Activated CD8-positive, alpha-beta memory T cell treated with anti-CD3 and anti-CD28 coated beads, Interleukin-2, amount 50 U/mL, for 24 hours (primary cell): ENCODE data around the gene NHSL2.
"Not testable (repeated sequence)": the region's sequence is repeated elsewhere in the genome, so short reads cannot be mapped to it uniquely, and the experiment has no call there.

Experiments used
- DNase-seq: peaks from one replicate; pipeline ENCODE4 v3.0.0-alpha.2; 2020; ENCODE audit errors: extremely low read depth

The NHSL2 gene

DNA sequence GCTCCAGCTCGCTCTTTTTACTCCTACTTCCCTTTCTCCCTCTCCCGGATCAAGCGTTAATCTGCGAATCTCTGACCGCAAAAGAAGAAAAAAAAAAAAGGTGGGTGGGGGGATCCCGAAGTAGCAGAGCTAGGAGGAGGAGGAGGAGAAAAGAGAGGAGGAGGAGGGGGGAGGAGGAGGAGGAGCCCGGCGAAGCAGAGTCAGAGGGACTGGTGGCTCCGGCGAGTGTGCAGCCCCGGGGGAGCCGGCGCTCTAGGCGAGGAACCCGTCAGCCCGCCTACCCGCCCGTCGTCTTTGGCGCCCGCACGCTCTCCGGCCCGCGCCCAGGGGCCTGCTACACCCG, at the start of gene NHSL2:
Gene NHSL2 (plus strand): TSS at position 203 of the 343 bp plus-strand sequence.
- no peak for DNase-seq

DNA sequence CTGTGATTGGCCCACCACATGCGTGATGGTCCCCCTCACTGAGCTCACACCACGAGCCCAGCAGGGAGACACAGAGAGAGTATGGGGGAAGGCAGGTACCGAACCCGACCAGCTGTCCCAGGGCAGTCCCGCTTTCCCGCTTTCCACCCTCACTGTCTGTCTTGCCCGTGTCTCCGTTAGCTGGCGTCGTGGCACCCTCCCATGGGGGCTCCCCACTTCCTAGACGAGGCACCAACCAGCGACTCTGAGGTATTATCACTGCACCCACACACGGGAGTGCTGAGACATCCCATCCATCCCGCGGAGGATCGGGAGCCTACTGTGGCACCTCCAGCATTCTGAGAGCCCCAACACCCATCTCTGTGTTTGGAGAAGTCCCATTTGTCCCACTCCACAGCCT, 43.0 kb upstream of the NHSL2 start:
- no peak for DNase-seq

DNA sequence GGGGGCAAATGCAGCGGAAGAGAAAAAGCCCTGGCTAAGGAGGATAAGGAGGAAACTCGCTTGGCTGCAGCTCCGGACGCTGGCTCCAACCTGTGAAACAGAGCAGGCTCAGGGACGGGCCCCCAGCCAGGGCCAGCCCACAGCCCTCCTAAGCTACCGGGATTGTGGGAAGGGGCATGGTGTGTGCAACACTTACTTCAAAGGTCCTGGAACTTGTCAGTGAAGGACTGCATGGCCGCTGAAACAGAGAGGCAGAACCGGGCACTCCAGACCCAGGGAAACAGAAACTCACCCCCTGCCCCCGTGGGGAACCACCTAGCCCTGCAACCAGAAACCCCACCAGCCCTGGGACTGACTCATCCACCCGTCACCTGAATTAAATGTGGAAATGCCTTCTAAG, 41.1 kb upstream of the NHSL2 start:
- not testable (repeated sequence) for DNase-seq

DNA sequence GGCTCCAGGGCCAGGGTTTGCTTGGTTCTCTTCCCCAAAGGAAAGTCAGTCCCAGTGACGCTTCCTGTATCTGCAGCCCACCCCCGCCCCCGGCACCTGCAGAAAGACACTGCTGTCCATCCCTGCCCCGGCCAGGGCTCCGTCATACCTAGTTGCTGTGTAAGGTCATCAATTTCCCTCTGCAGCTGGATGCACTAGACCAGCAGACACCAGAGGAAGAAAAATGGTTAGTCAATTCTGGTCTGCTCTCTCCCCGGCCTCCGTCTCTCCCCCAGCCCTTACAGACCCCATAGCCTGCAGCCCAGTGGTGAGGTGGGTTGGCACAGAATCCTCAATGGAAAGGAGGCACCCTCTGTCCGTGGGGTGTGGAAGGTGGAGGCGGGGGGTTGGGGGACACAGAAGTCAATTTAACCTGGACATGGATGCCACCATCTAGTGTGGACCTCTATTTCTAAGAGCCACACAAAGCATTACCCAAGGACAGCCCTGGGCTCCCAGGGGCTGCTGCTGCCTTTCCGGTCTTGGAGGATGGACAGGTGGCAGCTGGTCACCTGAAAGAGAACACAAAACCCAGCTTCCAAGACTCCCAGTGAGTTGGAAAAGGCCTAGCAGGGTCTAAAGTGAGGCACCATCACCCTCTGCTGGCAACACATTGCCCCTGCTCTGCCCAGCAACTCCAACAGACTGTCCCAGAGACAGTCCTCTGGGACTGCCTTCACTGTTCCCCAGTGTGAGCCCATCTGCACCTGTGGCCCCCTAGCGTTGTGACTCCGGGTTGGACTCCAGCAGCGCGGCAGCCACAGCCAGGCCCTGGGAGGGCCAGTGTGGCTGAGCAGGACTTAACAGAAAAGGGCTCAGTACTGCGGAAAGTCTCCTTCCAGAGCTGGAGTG, 40.2 kb upstream of the NHSL2 start:
- DNase-seq: no peak

DNA sequence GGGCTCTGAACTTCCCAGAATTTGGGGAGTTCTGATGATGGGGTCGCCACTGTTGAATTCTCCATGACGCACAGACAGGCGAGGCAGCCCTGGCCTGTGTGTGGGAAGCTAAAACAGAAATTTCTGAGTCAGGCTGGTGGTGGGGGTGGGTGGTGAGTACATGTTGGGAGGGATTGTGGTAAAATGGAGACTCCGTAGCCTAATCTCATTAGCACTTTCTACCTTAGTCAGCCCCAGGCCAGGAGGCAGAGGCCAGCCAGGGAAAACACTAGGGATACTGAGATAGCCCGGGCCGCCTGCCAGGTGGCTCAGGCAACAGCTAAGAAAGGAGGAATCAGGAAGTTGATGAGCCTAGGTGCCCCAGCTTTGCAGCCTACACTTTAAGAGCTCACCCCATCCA, 39.3 kb upstream of the NHSL2 start:
- DNase-seq: no peak

DNA sequence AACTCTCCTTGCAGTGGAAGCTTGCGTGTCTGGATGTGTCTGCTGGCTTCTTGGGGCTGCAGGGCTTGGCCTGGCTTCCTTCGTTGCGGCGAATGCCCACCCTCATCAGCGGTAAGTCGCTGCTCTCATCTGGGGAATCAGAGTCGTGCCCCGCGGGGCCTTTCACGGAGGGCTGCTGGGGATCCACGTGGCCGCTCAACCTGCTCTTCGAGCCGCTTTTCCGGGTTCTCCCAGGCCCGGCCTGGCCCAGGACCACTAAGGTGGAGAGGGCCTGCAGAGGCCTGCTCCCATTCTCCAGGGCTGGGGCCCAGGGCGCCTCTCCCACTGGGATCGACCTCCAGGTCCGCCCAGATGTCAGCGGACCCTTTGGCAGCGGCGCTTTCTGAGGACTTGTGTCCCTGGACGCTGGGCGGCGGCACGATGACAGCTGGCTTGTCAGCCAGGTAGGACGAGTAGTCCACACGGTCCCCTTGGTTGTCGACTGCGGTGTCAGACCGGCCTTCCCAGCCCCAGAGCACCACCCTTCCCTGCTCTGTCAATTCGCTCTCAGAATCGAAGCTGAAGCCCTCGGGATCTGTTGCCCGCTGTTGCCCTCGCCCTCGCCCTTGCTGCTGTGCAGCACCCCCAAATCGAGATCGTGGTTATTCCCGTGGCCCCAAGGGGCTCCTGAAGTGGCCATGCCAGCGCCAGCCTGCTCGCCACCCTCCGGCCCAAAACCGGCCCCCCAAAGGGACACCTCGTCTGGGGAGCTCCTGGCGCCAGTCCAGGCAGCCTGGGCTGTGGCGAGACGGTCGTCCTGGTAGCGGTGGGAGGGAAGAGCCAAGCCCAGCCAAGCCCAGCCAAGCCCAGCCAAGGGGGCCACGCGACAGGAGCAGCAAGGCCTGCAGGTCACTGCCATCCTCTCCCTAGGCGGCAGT, 37.8 kb upstream of the NHSL2 start:
- no peak for DNase-seq

DNA sequence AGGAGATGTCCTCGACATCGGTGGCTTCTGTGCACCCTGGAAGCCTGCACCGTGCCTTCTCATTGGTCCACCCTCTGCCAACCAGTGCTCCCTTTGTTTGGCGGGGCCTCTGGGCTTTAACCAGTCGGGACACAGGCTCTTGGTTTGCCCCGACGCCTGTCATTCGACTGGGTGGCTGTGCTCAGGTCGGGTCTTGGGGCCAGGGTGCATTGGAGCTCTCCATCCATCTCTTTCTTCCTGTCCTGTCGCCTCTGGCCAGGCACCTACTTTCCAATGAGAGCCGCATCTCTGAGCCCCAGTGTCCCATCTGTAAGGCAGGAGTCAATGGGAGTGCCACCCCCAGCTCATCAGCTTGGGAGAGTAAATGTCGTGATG, 37.2 kb upstream of the NHSL2 start:
- DNase-seq: no peak

DNA sequence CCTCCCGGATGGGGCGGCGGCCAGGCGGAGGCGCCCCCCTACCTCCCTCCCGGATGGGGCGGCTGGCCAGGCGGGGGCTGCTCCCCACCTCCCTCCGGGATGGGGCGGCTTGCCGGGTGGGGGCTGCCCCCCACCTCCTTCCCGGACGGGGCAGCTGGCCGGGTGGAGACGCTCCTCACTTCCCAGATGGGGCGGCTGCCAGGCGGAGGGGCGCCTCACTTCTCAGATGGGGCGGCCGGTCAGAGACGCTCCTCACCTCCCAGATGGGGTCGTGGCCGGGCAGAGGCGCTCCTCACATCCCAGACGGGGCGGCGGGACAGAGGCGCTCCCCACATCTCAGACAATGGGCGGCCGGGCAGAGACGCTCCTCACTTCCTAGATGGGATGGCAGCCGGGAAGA, 33.8 kb upstream of the NHSL2 start:
- not testable (repeated sequence) for DNase-seq

DNA sequence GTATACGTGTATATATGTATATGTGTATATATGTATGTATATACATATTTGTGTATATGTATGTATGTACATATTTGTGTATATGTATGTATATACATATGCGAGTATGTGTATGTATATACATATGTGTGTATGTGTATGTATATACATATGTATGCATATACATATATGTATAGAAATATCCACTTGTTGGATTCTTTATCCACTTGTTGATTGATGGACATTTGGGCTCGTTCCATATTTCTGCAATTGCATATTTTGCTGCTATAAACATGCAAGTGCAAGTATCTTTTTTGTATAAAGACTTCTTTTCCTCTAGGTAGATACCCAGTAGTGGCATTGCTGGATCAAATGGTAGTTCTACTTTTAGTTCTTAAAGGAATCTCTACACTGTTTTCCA, 25.5 kb upstream of the NHSL2 start:
- DNase-seq: no peak

DNA sequence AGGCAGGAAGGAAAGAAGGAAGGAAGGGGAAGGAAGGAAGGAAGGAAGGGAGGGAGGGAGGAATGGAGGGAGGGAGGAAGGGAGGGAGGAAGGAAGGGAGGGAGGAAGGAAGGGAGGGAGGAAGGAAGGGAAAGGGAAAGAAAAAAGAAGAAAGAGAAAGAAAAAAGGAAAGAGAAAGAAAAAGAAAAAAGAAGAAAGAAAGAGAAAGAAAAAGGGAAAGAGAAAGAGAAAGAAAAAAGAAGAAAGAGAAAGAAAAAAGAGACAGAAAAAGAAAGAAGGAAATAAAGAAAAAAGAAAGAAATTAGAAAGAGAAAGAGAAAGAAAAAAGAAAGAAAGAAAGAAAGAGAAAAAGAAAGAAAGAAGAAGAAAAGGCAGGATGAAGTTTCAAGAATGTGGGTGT, 15.0 kb upstream of the NHSL2 start:
- no peak for DNase-seq

DNA sequence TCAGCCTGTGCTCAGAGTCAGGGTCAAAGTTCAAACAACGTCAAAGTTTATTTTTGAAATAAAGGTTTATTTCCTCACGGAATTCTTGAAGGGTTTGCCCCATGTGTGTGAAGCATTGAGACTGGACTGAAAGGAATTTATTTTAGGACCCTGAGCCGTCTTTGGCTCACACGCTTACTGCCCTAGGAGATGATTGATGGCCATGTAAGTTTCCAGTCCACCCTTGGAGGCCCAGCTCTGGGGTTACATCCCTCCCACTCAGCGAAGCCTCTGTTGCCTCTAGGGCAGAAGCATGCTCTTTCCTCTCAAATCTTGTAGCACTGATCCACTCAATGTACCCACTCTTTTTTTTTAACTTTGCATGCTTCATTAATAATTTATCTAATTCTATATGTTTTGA, 4.5 kb upstream of the NHSL2 start:
- no peak for DNase-seq

DNA sequence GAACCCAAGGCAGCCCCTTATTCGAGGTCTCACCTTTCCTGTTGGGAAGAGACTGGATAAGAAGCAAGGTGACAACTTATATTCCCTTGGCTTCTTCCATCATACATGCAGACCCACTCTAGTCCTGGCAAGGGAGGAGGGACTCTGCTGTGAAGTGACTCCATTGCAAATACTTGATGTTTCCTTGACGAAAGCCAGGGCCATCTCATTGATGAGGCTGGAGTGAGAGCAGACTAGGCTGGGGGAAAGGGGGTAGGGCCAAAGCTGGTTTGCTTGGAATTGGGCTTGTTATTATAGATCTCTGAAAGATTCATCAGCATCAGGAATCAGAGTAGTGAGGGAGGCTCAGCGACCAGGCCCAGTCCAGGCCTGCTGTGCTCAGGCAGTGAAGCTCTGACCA, 2.3 kb upstream of the NHSL2 start:
- DNase-seq: no peak

DNA sequence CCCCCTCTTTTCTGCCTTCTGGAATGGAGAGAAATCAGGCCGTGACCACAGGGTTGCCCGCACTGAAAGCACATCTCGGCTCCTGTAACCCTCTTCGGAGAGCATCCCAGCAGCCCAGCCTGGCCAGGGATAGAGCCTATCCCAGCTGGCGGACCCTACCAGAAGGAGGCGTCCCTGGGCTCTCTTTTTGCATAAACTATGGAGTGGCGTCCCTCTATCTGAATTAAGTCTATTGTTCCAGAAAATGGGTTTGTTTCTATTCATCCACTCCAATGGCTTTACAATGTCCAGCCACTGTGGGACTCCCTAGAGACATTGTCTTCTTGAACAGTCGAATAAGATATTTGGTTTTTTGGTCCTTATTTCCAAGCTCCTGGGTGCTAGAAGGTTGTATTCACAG, 689 bp upstream of the NHSL2 start:
- DNase-seq: no peak

DNA sequence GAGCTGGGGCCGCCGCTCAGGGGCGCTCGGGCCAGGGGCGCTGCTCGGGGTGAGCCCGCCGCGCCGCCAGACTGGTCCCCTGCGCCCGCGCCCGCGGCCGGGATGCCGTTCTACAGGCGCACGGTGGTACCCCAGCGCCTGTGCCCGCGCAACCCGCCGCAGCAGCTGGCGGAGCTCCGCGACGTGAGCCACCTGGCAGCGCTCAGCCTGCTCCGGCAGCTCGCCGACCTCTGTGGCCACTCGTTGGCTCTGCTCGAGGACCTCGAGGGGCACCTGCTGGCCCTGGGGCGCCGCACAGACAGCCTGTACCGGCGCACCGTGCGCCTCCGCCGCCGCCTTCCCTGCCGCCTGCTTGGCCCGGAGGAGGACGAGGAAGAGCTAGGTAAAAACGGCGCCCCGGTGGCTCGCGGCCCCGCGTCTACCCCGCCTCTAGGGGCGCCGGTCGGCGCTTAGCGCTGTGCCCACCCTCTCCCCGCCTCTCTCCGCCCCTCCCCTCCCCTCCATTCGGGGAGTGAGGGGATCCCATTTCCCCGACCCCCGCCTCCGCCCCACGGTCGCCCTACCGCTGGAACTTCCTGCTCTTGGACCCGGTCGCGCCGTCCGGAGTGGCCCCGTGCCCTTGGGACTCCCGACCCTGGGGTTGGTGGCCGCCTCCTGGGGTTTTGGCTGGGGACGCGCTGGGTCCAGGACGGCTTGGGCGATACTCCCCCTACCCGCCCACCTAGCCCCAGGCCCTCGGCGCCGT, 513 bp downstream of the NHSL2 start:
- no peak for DNase-seq

DNA sequence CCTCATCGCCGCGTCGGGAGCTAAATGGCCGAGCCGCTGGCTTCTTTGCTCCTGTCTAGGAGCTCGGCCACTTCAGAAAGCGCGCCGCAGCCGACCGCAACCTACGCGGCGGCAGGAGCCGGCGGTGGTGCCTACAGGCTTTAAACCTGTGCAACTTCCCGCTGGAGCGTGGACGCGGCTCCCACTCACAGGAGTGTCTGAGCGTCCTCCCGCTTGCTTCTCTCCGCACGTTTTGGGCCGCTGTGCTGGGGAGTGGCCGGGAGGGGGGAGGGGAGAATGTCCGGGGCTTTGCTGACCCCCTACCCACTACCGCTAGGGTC, 1.0 kb downstream of the NHSL2 start:
- no peak for DNase-seq

DNA sequence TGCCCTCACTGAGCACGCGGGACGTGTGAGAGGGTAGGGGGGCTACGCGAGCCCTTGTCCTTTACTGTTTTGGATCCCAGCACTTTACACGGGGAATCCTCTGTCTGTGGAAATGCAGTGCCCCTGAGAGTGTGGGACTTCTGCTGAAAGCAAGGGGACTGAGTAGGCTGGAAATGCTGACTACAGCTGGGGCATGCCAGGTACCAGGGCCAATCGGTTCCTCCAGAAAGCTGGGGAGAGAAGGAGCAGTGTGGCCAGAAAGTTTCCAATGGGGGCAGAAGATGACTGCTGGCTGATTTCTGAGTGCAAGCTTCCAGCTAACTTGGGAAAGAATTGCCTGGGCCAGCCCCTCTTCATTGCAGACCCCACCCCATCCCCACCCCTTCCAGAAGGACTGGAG, 1.5 kb downstream of the NHSL2 start:
- no peak for DNase-seq

DNA sequence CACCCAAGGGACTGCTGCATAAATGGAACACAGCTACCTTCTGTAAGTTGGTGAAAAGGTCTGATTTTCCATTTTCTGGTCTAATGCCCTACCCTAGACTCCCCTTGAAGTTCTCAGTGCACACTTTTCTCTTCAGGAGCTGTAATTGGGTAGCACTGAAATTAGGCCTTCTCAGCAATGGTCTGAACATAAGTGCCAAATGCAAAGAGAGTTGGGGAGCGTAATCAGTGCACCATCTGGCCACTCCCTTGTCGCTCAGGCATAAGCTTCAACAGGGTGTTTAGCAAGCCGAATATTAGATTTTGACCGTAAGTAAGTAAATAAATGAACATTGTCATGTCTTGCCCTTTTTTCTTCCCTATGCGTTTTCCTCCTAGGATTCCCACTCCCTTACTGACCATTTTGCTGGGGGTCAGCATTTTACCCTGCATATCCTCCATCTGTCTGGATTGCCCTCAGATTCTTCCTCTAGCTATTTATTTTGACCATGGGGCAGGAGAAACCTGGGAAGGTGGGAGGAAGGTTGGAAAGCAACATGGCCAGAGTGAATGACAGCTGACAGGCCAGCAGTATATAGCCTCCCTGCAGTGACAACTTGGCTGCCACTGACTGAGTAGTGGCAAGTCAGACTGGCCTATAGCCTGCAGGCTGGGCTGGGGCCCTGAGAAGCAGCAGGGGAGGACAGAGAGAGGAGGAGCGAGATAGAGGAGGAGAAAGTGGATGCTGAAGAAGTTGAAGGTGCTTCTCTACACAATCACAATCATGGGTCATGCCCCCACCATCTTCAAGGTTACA, 2.7 kb downstream of the NHSL2 start:
- no peak for DNase-seq

DNA sequence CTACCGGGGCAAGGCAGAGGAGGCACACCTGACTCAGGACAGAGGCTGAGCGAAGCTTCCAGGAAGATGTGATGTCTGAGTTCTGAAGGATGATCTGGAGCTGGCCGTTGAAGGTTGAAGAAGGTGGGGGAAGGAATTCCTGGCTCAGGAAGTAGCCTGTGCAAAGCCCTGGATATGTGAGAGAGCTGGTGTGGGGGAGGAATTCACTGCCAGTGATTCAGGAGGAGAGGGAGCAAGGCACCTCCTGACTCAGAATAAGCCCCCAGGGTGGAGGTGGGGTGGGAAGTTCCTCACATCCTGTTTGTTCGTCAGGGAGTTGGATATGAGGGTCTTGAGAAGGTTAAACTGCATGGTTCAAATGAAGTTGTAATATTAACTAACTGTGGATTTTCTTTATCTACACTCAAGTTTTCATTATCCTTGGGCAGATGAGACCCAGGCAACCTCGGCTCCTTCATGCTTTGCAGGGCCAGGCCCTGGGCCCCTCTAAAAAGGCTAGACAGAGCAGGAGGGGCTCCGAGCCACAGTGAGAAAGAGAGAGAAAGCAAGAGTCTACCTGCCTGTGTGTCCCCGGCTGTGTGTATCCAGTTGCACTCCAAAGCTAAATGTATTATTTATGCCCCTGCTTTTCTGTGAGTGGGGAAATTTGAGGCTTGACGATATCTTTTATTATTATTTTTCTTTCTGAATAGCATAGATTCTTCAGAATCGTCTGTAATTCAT, 7.1 kb downstream of the NHSL2 start:
- DNase-seq: no peak

DNA sequence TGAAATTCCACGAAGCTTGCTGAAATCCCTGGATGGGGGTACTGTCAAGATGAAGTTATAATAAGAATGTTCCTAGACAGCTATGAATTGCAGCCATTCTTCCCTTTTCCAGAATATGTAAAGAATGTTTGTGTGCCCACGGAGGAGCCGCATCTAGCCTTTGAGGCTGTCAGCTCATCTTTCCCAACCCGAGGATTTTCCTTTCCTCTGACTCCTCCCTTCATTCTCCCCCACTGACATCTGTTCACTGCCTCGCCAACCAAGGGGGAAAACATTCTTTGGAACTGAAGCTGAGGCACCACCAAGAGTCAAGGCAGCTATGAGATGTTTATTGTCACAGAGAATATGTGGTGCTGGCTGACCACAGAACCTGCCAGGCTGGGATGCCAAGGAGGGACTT, 8.8 kb downstream of the NHSL2 start:
- DNase-seq: no peak

DNA sequence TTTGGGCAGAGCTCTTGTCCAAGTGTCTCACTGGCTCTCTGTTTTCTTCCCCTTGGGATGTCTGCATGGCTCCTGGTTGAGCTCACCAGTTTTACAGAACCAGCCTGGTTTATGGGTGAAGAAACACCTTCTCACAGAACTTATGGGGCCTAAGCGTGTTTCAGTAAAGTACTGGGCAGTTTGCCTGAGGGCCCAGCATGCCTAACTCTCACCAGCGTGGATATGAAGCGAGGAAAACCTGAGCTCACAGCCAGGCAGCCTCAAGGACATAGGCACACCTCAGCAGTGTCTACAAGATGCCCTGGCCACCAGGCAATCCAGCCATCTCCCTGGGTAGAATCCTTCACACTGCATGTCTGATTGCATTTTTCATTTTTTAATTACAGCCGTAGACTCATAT, 9.2 kb downstream of the NHSL2 start:
- no peak for DNase-seq

DNA sequence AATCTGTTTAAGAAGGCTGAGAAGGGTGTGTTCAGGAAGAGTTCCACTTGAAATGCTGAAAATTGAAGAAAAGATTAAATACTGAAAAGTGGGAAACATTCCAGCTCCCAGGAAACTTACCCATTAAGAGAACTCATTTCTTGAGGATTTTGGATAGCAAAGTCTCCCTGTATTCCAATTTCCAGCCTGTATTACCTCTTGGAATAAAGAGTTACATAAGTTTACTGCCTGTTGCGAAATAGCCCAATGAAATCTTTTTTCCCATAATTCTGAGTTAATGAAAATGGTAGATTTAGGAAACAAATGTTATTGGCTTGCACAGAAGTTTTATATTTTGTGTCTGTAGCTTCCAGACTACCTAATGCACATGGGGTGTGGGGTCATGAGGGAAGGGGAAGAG, 12.0 kb downstream of the NHSL2 start:
- no peak for DNase-seq
